ENCODE measurements around the gene NEO1.

Gene NEO1

DNA sequence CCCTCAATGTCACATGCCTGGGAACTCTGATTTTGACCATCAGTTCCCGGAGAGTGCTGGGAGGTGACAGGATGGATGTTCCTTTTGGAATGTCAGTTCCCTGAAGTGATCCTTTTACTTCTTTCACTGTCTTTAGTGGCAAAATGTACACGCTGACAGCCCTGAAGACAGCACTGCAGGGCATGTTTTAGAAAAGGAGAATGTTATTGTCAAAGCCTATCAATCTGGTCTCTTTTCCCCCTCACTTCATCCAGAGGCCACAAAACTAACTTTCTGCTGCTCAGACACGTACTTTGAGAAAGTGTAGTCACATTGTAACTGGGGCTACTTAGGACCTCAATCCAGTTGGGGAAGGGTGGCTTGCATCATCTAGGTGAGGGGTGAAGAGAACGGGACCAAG is 14.0 kb upstream of the NEO1 start:
- Histone ChIP-seq H3F3A (ENCODE audit: control insufficient read depth, insufficient read depth) (no peaks in the 10 kb centered on the region), H3K27me3 (ENCODE audit: control insufficient read depth, low read length) (peaks cover 20% of the 10 kb centered on the region; the same call in 1 of the 2 replicates), H3K9me3 (ENCODE audit: control insufficient read depth, insufficient read depth, low read length) (no peaks in the 10 kb centered on the region), H3K4me1 (ENCODE audit: control insufficient read depth, low read length) (no peaks in the 10 kb centered on the region), H3K4me3 (ENCODE audit: low read length) (no peak overlapping the region), H3K9me2 (replicated peaks; ENCODE audit: control insufficient read depth, low read length) (no peaks in the 10 kb centered on the region), H3K27ac (ENCODE audit: low read depth, low read length) (no peak overlapping the region), H3K79me2 (ENCODE audit: control insufficient read depth, low read length) (no peaks in the 10 kb centered on the region), H3K36me3 (ENCODE audit: control insufficient read depth, low read length) (no peaks in the 10 kb centered on the region), H3K4me2 (ENCODE audit: low read length) (no peak overlapping the region), H4K20me1 (ENCODE audit: control insufficient read depth, insufficient read depth, low read depth, low read length) (no peaks in the 10 kb centered on the region)
- TF ChIP-seq, protein P1, sequence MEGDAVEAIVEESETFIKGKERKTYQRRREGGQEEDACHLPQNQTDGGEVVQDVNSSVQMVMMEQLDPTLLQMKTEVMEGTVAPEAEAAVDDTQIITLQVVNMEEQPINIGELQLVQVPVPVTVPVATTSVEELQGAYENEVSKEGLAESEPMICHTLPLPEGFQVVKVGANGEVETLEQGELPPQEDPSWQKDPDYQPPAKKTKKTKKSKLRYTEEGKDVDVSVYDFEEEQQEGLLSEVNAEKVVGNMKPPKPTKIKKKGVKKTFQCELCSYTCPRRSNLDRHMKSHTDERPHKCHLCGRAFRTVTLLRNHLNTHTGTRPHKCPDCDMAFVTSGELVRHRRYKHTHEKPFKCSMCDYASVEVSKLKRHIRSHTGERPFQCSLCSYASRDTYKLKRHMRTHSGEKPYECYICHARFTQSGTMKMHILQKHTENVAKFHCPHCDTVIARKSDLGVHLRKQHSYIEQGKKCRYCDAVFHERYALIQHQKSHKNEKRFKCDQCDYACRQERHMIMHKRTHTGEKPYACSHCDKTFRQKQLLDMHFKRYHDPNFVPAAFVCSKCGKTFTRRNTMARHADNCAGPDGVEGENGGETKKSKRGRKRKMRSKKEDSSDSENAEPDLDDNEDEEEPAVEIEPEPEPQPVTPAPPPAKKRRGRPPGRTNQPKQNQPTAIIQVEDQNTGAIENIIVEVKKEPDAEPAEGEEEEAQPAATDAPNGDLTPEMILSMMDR (IDR thresholded peaks at IDR 0.05; ENCODE audit: low read depth, low read length, poor library complexity, severe bottlenecking), result no peak
- no peak for TF ChIP-seq EZH2phosphoT487 (IDR thresholded peaks at IDR 0.05; ENCODE audit: borderline replicate concordance, low read length)

- Histone ChIP-seq H4K20me1 (ENCODE audit: control insufficient read depth, insufficient read depth, low read depth, low read length) (no peaks in the 10 kb centered on the region), H3K9me2 (replicated peaks; ENCODE audit: control insufficient read depth, low read length) (no peaks in the 10 kb centered on the region), H3K27ac (ENCODE audit: low read depth, low read length) (no peak overlapping the region)
Observed at GRCh38 chr15:73046073-73046472, 6.2 kb upstream of the NEO1 start.

DNA sequence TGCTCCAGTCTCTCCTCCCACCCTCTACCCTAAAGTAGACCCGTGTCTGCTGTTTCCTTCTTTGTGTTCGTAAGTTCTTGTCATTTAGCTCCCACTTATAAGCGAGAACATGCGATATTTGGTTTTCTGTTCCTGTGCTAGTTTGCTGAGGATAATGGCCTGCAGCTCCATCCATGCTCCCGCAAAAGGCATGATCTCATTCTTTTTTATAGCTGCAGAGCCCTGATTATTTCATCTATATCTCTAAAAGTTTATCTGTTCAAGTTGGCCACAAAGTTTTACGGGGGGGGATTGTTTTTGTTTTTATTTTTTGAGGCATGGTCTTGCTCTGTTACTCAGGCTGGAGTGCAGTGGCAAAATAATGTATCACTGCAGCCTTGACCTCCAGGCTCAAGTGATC is 4.4 kb upstream of the NEO1 start:
- Histone ChIP-seq H4K20me1 (ENCODE audit: control insufficient read depth, insufficient read depth, low read depth, low read length) (no peaks in the 10 kb centered on the region), H3K27me3 (ENCODE audit: control insufficient read depth, low read length) (peaks cover 26% of the 10 kb centered on the region), H3K9me2 (replicated peaks; ENCODE audit: control insufficient read depth, low read length) (no peaks in the 10 kb centered on the region), H3K27ac (ENCODE audit: low read depth, low read length) (no peak overlapping the region), H3K79me2 (ENCODE audit: control insufficient read depth, low read length) (no peaks in the 10 kb centered on the region), H3K4me2 (ENCODE audit: low read length) (no peak overlapping the region), H3K9me3 (ENCODE audit: control insufficient read depth, insufficient read depth, low read length) (no peaks in the 10 kb centered on the region), H3K4me3 (ENCODE audit: low read length) (no peak overlapping the region), H3K4me1 (ENCODE audit: control insufficient read depth, low read length) (no peaks in the 10 kb centered on the region), H3K36me3 (ENCODE audit: control insufficient read depth, low read length) (no peaks in the 10 kb centered on the region), H3F3A (ENCODE audit: control insufficient read depth, insufficient read depth) (peaks cover 4% of the 10 kb centered on the region; the same call in 1 of the 2 replicates)
- TF ChIP-seq, protein P1 (IDR thresholded peaks at IDR 0.05; ENCODE audit: low read depth, low read length, poor library complexity, severe bottlenecking), result no peak

More at GRCh38 chr15:73046073-73046472, 6.2 kb upstream of the NEO1 start:
- Histone ChIP-seq H3K79me2 (ENCODE audit: control insufficient read depth, low read length) (no peaks in the 10 kb centered on the region), H3K4me2 (ENCODE audit: low read length) (no peak overlapping the region), H3K27me3 (ENCODE audit: control insufficient read depth, low read length) (peaks cover 19% of the 10 kb centered on the region), H3K36me3 (ENCODE audit: control insufficient read depth, low read length) (no peaks in the 10 kb centered on the region), H3K4me3 (ENCODE audit: low read length) (no peak overlapping the region), H3K4me1 (ENCODE audit: control insufficient read depth, low read length) (no peaks in the 10 kb centered on the region), H3K9me3 (ENCODE audit: control insufficient read depth, insufficient read depth, low read length) (no peaks in the 10 kb centered on the region), H3F3A (ENCODE audit: control insufficient read depth, insufficient read depth) (peaks cover 4% of the 10 kb centered on the region; the same call in 1 of the 2 replicates)
- no peak for TF ChIP-seq EZH2phosphoT487 (IDR thresholded peaks at IDR 0.05; ENCODE audit: borderline replicate concordance, low read length)
- TF ChIP-seq, protein P1 (IDR thresholded peaks at IDR 0.05; ENCODE audit: low read depth, low read length, poor library complexity, severe bottlenecking), result no peak
